Suprapubic skin (tissue), 4 donors: ENCODE data around the gene TEX14.

Source experiments
- CTCF ChIP-seq, 2 donors: fragments of 200-600 bp in 1 of 2; fragments of 450-650 bp in 1 of 2; sonication (generic) in 1 of 2; IDR thresholded peaks; one replicate each; pipeline ENCODE4 v1.5.1; 2016 to 2019; ENCODE audit warnings: antibody characterized with exemption in 2 of 2, mild to moderate bottlenecking in 1 of 2, moderate library complexity in 1 of 2
- EP300 ChIP-seq: sonication (generic); formaldehyde crosslinking; IDR thresholded peaks from one replicate; pipeline ENCODE4 v1.6.1; 2017; ENCODE audit warnings: antibody characterized with exemption
- POLR2A ChIP-seq, 2 donors: fragments of 450-650 bp; IDR thresholded peaks; one replicate each; pipeline ENCODE4 v1.6.1; 2017; ENCODE audit warnings: antibody characterized with exemption in 2 of 2, mild to moderate bottlenecking in 2 of 2, moderate library complexity in 2 of 2
- POLR2AphosphoS5 ChIP-seq, 3 donors: sonication (generic); formaldehyde crosslinking; IDR thresholded peaks; one replicate each; pipeline ENCODE4 v1.6.1; 2017; ENCODE audit warnings: antibody characterized with exemption in 3 of 3

DNA sequence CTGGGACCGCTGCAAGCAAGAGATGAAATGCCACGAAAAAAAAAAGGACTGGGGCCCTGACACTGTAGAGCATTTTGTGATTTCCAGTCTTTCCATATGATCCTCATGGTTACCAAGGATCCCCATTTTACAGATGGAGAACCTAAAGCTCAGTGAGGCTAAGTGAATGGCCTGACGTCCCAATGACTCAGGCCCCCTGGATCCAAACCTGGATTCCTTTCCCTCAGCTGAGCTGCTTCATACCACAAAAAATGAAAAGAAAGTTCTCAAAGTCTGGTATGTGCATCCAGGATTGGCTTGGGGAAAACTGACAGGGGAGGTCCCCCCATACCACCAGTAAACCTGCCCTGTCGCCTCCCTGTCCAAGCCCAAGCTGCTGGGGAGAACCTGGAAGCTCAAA, 80.5 kb downstream of the TEX14 start:
- no peak for TF ChIP-seq CTCF (IDR thresholded peaks at IDR 0.05)
- TF ChIP-seq POLR2A (IDR thresholded peaks at IDR 0.05), result no peak
- no peak for TF ChIP-seq POLR2AphosphoS5 (IDR thresholded peaks at IDR 0.05)
- no peak for TF ChIP-seq EP300
